Measurements from ENCODE around the gene TMX4. TPM values are rescaled to one million over a fixed set of nuclear protein-coding genes. Genes with fewer than 3 reads are reported as not detected.
"Not testable (repeated sequence)": the region's sequence is repeated elsewhere in the genome, so short reads cannot be mapped to it uniquely, and the experiment has no call there.

Gene TMX4, protein sequence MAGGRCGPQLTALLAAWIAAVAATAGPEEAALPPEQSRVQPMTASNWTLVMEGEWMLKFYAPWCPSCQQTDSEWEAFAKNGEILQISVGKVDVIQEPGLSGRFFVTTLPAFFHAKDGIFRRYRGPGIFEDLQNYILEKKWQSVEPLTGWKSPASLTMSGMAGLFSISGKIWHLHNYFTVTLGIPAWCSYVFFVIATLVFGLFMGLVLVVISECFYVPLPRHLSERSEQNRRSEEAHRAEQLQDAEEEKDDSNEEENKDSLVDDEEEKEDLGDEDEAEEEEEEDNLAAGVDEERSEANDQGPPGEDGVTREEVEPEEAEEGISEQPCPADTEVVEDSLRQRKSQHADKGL
- total RNA-seq, result 10 to 100 TPM; 26.0 to 26.6 TPM
- long read RNA-seq, full-length matches to known transcripts, result 58 of 69 reads
- long read RNA-seq, partial matches to known transcripts, result 3 of 69 reads
- long read RNA-seq, other reads (novel, unspliced or antisense), result 8 of 69 reads

DNA sequence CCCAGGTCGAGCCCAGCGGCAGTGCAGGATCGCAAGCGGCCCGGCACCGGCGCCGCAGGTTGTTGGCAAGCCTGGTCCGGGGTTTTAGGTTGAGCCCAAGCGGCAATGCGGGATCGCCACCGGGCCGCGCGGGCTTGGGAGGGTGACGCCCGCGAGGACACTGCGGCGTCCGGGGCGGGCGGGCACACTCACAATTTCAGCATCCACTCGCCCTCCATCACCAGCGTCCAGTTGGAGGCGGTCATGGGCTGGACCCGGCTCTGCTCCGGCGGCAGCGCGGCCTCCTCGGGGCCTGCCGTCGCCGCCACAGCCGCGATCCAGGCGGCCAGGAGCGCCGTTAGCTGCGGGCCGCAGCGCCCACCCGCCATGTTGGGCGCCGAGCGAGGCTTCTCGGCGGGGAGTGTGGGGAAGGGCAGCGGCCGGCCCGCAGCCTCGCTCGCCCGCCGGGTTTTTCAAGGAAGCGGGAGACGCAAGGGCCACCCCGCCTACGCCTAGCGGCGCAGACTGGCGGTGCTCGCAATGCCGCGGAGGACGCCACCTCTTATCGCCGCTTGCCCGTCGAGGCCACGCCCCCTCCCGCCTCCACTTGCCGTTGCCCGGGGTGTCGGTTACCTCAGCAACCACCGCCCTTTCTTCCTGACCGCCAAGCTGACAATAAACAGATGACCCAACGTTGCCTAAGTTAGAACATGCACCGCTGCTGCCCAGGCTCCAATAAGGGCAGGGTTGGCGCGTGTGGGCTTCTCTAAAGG lies at the start of gene TMX4:
TMX4 (minus strand) TSS at position 516 of the 752 bp plus-strand sequence; CDS start at position 368, 148 bp downstream.
- intact Hi-C loops (cut with DNase I, micrococcal nuclease), result no loop called here
- DNase-seq (peak; percentile 99 to 100), ATAC-seq (peak; percentile 99)

DNA sequence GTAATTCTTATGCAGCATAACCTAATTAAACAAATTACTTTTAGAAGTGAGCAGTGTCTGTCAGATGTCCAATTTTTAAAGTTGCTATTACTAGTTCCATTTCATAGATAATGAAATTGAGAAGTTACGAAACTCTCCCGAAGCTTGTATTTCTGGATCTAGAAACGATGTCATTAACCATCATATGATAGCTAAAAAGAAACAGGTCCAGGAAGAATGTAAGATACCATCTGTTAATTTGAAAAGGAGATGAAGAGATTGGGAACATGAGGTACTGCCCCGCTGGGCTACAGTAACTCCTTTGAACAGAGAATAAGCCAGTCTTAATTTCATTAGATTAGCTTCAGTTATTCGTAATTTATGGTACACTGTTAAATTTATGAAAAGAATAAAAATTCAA lies 47.5 kb upstream of the TMX4 start:
- DNase-seq (no peak), ATAC-seq (no peak)
- intact Hi-C loops (cut with DNase I, micrococcal nuclease), result no loop called here

DNA sequence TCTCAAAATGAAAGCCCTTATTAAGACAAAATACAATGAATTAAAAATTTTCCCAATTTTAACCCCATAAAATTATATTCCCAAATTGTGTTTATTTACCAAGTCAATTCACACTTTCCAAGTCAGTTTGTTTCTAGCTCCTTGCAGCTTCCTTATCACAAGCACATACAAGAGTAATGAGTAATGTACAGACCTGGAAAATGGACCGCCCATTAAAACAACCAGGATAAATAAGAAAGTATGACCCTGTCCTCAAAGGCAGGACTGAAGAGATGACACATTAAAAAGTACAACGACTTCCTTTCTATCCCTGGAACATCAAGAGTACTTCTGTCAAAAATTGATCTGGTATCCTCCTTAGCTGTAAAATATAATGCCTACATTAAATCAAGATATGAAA lies 47.1 kb upstream of the TMX4 start:
- DNase-seq, result no peak
- ATAC-seq, result no peak
- intact Hi-C loops (cut with DNase I, micrococcal nuclease), result no loop called here

DNA sequence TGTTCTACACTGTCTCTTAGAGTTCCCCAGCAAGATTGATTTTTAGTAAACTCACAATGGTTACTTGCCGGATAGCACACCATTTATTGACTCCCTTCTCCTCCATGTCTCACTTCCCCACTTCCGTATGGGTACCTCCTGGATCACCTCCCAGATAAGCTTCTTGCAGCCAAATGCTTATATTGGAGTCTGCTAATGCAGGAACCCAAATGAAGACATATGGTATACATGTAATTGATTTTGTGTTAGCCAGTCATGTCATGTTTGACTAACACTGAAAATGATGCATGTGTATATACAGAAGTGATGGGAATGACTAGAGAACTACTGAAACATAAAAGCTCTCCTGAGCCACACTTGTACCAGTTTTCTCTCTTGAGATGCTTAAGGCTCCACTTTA lies 46.1 kb upstream of the TMX4 start:
- ATAC-seq, result no peak
- intact Hi-C loops (cut with DNase I, micrococcal nuclease), result no loop called here
- no peak for DNase-seq

DNA sequence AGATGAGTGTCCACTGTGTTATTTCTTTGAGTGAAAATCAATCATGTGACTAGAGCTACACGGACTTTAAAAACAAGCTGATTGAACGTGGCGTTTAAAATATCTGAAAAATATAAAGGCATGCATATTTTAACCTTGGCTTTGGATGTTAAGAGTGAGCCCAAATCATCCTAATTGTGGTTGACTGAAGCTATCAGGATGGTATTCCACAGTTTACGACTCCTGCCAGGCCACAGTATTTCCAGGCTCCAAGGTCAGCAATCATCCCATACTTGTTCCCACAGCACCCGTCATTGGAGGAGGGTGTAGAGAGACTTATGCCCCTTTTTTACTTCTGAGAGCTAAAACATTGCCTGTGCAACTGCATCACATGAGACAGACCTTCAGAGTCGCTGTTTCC lies 43.2 kb upstream of the TMX4 start:
- ATAC-seq (no peak), DNase-seq (no peak)
- intact Hi-C loops (cut with DNase I, micrococcal nuclease), result no loop called here

DNA sequence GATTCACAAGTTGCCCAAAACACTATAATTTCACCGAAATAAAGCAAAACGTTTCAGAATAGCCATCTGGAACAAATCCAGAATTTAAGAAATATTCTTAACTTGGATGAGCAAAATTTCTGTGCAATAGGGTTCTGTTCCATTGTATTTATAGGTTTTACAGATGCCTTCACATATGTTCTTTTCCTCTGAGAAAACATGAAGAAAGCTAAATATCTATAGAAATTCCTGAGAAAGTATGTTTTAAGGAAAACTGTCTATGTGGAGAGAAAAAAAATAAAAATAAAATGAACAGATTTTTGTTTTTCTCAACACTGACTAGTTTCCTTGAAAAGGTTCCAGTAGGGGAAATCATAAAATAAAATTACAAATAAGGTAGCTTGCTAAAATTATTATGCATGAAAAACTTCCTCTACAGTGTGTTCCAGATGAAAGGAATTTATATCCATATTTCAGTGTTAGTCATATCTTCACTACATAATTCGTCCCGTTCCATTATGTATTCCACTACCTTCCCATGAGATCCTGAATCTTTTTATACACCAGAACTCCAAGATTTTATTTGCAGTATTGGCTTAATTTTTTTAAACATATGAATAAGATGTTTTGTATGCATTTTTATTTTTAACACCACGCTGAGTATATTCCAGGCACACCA lies 42.4 kb upstream of the TMX4 start:
- ATAC-seq, result no peak
- intact Hi-C loops (cut with DNase I, micrococcal nuclease), result no loop called here

DNA sequence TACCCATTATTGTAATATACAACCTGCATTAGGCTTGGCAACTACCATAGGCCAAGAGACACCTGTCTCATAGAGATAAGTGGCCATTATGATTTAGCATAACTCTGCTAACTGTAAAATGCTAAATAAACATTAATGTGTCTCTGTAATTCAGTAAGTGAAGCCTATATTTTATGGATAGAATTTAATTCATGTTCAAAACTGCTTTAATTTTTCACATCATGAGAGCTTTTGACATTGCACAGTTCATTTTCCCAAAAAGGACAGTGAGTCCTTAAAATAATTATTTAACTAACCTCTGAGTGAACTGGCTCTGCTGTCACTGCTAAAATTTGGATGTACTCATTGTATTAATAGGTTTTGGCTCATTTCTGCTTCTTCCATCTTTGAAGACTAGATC lies 41.4 kb upstream of the TMX4 start:
- intact Hi-C loops (cut with DNase I, micrococcal nuclease), result no loop called here
- no peak for ATAC-seq
- DNase-seq, result no peak

More for the DNA sequence above, 42.4 kb upstream of the TMX4 start:
- DNase-seq, result no peak

DNA sequence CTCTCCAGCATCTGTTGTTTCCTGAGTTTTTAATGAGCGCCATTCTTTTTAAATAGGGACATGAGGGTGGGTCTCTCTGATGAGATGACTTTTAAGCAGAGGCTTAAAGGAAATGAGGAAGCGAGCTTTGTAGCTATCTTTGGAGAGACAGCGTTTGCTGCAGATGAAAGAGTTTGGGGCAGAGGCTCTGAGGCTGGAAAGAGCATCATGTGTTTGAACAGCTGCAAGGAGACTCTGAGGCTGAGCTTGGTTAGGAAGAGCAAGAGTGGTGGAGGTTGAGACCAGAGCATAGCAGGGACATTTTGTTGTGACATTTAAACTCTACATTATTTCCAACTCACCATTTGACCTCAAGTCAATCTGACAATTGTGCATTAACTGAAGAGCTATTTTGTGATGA lies 38.3 kb upstream of the TMX4 start:
- DNase-seq (no peak), ATAC-seq (no peak)
- intact Hi-C loops (cut with DNase I, micrococcal nuclease), result no loop called here

DNA sequence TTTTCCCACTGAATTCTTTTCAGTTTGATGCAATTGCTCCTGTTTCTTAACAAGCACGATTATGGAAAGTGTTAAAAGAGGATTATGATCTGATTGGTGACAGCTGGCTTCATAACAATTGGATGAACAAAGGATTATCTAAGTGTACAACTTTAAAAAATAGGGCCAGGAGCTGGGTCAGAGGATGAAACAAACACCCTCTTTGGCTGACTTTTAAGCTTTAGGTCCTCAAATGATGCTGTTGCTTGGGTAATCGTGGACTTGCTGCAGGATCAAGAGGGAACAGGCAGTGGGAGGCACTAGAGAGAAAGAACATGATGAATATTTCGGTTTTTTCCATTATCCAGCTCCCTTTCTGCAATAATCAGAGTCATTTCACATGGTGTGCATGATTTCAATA lies 35.5 kb upstream of the TMX4 start:
- DNase-seq (no peak), ATAC-seq (no peak)
- intact Hi-C loops (cut with DNase I, micrococcal nuclease), result no loop called here

DNA sequence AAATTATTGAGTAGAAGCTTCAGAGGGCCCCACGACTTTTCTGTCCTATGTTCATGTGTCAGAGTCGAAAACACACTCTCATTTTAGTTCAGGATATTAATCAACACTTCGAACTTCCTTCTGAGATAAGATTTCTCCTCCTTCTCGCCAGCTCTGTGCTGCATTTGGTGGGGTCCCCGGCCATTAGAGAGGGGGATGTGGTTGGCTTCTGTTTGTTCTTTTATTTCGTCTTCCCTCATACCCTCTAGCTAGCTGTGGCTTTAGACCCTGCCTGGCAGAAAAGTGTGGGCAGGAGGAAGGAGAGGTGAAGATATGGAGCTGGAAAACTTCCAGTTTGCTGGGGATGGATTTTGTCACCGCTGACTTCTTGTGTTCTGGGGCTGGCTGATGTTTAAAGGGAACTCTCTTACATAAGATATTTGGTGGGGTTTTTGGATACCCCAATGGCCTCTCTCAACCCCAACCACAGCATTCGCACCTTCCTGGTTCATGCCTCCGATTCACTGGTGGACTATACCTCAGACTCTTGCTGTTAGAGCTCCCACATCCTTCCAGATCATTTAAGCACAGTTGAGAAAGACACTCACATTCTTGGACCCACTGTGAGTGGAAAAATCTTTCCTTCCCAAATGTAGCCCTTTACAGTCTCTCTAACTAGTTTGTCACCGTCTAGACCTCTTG lies 30.7 kb upstream of the TMX4 start:
- intact Hi-C loops (cut with DNase I, micrococcal nuclease), result no loop called here
- no peak for ATAC-seq
- no peak for DNase-seq

DNA sequence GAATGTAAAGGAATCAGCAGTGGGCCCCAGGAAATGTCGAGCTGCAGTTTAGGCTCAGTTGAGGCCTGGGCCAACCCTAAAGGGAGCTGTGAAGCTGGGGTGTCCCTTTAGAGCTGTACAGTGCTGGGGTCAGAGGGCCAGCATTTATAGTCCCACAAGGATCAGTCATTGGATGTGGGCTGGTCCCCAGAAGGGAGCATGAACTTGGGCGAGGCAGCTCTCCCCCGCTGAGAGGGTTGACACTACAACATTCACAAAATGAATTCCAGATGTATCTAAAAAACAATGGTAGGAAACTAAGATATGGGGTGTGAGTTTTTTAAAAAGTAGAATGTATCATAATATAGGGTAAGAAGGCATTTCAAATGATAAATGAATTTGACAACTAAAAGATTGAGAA lies 29.7 kb upstream of the TMX4 start:
- ATAC-seq, result no peak
- intact Hi-C loops (cut with DNase I, micrococcal nuclease), result loop anchor here in 1 of 2 donors (10.0 kb wide), 2 partner anchors 75 to 345 kb away; no protein-coding TSS in a partner anchor
- no peak for DNase-seq

DNA sequence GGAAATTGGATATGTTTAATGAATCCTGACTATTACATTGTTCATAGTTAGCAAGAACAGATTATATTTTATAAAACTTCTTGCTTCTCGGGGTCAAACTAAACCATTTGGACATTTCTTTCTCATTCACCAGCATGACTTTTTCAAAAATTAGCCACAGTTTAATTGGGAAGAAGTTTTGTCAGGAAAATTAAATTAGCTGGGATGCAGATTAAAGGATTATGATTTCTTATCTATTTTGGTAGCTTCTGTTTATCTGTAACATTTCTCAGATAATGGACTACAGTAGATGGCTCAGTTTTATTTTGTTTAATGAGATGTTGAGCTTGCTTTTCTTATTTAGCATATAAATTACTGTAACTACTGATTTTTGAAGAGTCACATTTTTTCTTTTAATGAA lies 26.4 kb upstream of the TMX4 start:
- intact Hi-C loops (cut with DNase I, micrococcal nuclease), result loop anchor here in 1 of 2 donors (10.0 kb wide), 2 partner anchors 79 to 349 kb away; no protein-coding TSS in a partner anchor
- ATAC-seq (no peak), DNase-seq (no peak)

DNA sequence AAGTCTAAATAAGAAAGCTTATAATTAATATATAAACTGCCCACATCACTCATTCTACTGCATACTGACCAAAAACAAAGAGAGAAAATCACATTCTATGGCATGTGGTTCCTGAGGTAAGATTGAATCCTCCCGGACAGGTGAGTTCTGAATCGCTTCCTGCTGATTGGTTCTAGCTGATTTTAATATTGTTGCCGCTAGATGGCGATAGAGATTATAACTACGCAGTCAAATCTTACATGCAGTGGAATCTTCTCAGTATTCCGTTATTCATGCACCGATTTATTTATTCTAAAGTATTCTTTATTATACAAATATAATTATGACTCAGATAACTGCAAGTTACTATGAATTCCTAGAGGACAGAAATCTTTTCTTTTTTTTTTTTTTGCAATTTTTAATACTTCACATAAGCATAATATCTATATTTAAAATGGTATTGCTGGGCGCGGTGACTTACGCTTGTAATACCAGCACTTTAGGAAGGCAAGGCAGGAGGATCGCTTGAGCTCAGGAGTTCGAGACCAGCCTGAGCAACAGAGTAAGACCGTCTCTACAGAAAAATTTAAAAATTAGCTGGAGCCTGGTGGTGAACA lies 24.2 kb upstream of the TMX4 start:
- DNase-seq, result no peak
- ATAC-seq, result peak; percentile 78

DNA sequence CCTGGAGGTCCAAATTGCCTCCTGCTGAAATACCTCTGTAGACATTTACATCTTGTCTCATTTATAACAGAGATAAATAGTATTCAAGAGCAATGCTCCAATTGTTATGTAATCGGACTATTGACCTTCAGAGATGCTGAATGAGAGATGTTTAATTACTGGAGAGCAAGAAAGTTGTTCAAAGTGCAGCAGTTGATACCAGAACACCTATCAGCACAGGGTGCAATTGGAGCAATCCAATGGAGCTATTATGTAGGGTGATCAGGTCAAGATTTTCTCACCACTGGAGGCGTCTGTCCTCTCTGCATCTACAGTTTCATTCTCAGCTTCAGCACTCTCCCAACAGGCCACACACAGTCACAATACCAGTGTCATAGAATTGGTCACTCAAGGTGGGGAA lies 19.5 kb upstream of the TMX4 start:
- intact Hi-C loops (cut with DNase I, micrococcal nuclease), result no loop called here
- ATAC-seq, result no peak
- DNase-seq, result no peak

More for the DNA sequence above, 24.2 kb upstream of the TMX4 start:
- intact Hi-C loops (cut with DNase I, micrococcal nuclease), result loop anchor here in 1 of 2 donors (5.0 to 10.0 kb wide), 3 partner anchors 81 to 679 kb away; no protein-coding TSS in a partner anchor

DNA sequence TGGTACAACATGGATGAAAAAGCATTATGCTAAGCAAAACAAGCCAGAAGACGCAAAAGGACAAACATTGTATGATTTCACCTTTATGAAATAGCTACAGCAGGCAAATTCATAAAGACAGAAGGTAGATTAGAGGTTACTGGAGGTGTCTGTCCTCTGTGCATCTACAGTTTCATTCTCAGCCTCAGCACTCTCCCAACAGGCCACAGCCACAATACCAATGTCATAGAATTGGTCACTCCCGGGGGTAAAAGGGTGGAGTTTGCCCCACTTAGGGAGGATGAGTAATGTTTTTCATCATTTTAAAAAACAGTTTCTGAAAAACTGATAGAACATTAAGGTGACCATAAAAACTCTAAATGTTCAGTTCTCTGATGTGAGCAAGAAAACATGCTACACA lies 17.2 kb upstream of the TMX4 start:
- no peak for DNase-seq
- intact Hi-C loops (cut with DNase I, micrococcal nuclease), result no loop called here
- ATAC-seq, result no peak

DNA sequence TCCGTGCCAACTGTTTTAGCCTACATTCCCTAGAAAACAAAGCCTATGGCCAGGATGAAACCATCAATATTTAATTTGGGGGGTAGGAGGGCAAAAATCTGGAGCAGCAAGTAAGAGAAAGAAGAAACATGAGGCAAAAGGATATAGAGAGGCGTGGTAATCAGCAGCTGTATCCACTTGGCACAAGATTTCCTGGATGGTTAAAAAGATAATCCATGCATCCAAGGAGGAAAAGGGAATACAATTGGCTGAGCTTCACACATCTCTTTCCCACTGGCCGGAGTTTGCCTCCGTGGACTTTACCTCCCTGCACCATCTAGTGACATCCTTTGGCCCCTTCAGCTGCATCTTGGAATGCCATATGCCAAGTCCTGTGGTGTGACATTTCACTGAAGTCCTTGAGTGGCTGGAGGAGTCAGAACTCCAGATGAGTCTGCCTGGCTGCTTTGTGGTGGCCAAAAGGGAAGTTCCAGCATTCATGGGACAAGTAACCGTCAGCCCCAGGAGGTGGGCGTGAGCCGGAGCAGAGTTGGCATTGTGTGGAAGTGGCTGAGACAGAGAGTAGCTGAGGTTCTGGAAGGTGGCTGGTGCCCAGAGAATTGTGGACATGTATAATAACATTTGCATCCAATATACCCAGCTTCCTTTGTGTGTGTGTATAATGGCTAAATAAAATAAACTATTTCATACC lies 13.7 kb upstream of the TMX4 start:
- intact Hi-C loops (cut with DNase I, micrococcal nuclease), result no loop called here
- ATAC-seq (no peak), DNase-seq (no peak)

DNA sequence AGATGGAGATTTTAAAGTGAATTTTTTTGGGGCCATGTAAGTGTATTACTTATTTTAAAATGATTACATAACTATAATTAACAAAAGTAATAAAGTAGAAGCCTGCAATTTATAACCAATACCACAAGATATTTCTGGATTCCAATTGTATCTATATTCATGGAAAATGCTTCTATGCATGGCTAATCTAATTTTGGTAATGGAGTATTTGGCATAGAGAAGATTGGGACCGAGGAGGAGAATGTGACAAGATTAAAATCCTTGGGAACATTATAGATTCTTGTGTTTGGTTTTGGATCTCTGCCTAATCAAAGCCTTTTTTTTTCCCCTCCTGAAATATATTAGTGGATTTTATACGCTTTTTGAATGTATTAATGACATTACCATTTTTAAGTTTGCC lies 12.9 kb upstream of the TMX4 start:
- no peak for ATAC-seq
- intact Hi-C loops (cut with DNase I, micrococcal nuclease), result no loop called here
- DNase-seq, result no peak

DNA sequence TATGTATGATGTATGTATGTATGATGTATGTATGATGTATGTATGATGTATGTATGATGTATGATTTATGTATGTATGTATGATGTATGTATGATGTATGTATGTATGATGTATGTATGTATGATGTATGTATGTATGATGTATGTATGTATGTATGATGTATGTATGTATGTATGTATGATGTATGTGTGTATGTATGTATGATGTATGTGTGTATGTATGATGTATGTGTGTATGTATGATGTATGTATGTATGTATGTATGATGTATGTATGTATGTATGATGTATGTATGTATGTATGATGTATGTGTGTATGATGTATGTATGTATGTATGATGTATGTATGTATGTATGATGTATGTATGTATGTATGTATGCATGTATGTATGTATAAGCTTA lies 12.0 kb upstream of the TMX4 start:
- ATAC-seq; DNase-seq; intact Hi-C loops (cut with DNase I, micrococcal nuclease): not testable (repeated sequence)

All from left colon (tissue), 2 donors.